HG02884 (cell line): ENCODE data around the gene MALAT1.
"Not testable (repeated sequence)": the region's sequence is repeated elsewhere in the genome, so short reads cannot be mapped to it uniquely, and the experiment has no call there.

Experiments
- ATAC-seq: cut with Tn5 transposase; IDR thresholded peaks from one replicate; pipeline ENCODE4 v1.9.1; 2021; ENCODE audit warnings: mild to moderate bottlenecking, moderate library complexity; ENCODE audit not compliant: unreplicated experiment

MALAT1 gene

GRCh38 chr11:65516135-65516968 is 17.5 kb downstream of the MALAT1 start:
- no peak for ATAC-seq

GRCh38 chr11:65518941-65519549 is 20.2 kb downstream of the MALAT1 start:
- not testable (repeated sequence) for ATAC-seq

GRCh38 chr11:65521777-65522521 is 23.1 kb downstream of the MALAT1 start:
- not testable (repeated sequence) for ATAC-seq

DNA sequence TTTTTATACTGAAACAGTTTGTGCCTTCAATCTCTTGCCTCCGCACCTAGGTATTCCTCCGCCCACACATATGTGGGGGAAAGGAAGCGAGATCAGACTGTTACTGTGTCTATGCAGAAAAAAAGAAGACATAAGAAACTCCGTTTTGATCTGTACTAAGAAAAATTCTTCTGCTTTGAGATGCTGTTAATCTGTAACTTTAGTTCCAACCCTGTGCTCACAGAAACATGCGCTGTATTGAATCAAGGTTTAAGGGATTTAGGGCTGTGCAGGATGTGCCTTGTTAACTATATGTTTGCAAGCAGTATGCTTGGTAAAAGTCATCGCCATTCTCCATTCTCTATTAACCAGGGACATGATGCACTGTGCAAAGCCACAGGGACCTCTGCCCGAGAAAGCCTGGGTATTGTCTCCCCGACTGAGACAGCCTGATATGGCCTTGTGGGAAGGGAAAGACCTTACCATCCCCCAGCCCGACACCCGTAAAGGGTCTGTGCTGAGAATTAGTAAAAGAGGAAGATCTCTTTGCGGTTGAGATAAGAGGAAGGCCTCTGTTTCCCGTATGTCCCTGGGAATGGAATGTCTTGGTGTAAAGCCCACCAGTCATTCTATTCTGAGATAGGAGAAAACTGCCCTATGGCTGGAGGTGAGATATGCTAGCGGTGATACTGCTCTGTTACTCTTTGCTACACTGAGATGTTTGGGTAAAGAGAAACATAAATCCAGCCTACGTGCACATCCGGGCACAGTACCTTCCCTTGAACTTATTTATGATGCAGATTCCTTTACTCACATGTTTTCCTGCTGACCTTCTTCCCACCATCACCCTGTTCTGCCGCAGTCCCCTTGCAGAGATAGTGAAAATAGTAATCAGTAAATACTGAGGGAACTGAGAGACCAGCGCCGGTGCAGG is 24.1 kb downstream of the MALAT1 start:
- not testable (repeated sequence) for ATAC-seq

GRCh38 chr11:65523631-65523968 is 24.8 kb downstream of the MALAT1 start:
- not testable (repeated sequence) for ATAC-seq

- no peak for ATAC-seq
Measured at GRCh38 chr11:65524014-65524740, 25.3 kb downstream of the MALAT1 start.

DNA sequence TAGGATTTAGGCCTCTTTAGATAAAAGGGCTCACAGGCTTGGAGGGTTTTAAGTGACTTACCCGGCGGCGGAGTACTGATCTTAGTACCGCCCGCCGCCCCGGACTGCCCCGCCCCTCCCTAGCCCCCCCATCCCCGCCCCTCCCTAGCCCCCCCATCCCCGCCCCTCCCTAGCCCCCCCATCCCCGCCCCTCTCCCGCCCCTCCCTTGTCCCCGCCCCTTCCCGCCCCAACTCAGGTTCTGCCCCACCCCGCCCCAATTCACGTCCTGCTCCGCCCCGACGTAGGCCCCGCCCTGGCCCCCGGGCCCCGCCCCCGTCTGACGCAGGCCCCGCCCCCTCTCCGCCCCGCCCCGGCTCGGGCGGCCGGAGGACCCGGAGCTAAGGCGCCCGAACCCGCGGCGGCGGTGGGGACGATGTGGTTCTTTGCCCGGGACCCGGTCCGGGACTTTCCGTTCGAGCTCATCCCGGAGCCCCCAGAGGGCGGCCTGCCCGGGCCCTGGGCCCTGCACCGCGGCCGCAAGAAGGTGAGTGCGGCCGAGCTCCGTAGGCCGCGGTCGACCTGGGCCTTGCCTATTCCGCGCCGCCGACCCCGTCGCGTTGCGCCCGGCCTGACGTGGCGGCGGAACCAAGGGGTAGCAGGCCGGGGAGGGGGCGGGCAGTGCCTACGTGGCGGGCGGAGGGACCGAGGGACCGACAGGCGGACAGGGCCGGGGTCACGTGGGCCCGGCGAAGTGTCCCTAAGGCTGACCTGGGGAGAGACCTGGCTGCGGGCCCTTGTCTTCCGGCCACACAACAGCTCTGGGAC is 26.1 kb downstream of the MALAT1 start, which contains the start of gene SCYL1:
SCYL1 (plus strand) TSS at position 343 of the 805 bp plus-strand sequence; CDS start at position 414, 71 bp downstream.
- no peak for ATAC-seq

- no peak for ATAC-seq
Measured at GRCh38 chr11:65525546-65526480, 27.0 kb downstream of the MALAT1 start.

GRCh38 chr11:65526744-65527143 is 27.9 kb downstream of the MALAT1 start:
- ATAC-seq = no peak

DNA sequence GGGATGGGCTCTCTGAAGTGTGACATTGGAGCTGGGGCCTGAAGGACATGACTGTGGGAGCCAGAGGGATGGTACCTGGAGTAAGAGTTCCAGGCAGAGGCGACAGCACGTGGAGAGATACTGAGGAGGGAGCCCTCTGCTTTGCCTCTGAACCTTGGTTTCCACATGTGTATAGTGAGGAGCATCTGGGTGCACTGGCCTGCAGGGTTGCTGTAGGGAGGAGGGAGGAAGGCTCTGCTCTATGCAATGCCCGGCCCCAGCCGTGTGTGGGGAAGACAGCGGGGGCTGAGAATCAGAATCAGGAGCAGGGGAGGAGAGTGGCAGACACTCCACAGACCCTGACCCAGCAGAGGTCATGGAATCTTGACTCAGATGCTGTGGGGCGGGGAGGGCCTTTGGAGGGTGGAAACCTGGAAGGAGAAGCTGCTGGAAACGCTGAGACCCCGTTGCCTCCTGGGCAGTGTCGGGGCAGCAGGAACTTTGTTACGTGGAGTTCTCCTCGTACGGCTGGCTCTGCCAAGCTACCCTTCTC is 30.0 kb downstream of the MALAT1 start:
- no peak for ATAC-seq

DNA sequence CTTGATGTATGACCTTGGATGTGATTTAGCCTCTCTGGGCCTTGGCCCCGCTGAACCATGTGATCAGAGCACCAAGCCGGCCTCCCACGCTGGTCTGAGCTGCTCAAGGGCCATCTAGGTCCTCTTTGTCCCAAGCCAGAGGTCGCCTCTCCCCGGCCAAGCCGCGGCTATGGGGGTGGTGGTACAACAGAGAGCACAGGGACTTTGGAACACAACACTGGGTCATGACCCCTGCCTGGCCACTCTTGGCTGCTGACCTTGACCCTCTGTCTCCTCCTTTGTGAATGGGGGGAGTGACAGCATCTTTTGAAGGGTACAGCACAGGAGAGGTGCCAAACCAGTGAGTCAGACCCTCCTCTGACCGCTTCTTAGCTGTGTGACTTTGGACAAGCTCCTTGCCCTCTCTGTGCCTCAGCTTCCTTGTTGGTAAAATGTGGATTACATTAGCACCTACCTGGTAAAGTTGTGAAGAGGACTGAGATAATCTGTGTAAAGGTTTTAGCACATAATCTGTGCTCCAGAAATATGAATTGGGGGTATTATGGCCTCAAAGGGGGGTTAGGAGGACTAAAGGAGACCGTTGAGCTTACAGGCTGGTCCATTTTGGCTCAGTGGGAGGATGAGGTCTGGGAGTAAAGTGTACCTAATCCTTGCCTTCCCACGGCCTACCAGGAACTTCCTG is 30.8 kb downstream of the MALAT1 start:
- no peak for ATAC-seq

DNA sequence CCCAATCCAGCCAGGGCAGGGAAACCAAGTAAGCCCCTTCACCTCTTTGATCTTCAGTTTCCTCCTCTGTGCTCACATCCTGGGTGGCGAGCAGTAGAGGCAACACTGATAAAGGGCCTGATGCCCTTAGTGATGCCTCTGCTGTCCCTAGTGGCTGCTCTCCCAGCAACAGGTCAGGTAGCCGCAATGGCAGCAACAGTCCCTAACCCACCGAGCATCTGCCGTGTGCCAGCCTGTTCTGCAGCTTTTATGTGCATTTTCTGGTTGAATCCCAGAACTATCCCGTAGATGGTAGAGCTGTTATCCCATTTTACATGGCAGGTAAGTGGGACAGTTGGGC is 31.3 kb downstream of the MALAT1 start:
- ATAC-seq = no peak

DNA sequence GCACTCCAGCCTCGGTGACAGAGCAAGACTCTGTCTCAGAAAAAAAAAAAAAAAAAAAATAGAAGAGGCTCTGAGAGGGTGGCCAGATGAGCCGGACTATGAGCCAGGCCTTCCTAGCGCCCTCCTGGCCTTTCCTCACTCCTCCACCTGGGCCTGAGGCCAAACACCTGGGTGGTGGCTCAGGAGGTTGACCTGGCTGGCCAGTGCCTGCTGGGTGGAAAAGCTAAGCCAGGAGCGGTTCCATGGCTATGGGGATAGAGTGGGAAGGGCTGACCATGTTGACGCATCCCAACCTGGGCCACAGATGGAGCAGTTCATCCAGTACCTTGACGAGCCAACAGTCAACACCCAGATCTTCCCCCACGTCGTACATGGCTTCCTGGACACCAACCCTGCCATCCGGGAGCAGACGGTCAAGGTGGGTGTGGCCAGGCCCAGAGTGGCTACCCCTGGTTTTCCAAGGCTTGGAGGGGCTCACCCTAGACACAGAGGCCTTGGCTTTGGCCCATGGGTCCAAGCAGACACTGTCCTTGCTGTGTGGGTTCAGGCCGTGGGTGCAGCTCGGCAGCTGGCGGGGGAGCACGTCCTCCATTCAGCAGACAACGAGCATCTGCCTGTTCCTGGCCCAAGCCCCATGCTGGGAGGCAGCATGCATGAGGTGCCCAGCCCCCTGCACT is 33.7 kb downstream of the MALAT1 start:
- no peak for ATAC-seq

DNA sequence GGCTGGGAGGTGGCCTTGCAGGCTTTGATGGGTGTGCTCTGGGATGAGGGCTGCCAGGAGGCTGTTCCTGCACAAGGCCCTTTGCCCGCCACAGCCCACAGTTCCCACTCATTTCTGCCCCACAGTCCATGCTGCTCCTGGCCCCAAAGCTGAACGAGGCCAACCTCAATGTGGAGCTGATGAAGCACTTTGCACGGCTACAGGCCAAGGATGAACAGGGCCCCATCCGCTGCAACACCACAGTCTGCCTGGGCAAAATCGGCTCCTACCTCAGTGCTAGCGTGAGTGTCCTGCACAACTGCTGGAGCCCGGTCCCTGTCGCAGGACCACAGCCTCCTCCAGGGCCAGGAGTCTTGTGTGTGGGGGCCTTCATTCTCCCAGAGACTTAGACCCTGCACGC is 36.3 kb downstream of the MALAT1 start:
- ATAC-seq = no peak

DNA sequence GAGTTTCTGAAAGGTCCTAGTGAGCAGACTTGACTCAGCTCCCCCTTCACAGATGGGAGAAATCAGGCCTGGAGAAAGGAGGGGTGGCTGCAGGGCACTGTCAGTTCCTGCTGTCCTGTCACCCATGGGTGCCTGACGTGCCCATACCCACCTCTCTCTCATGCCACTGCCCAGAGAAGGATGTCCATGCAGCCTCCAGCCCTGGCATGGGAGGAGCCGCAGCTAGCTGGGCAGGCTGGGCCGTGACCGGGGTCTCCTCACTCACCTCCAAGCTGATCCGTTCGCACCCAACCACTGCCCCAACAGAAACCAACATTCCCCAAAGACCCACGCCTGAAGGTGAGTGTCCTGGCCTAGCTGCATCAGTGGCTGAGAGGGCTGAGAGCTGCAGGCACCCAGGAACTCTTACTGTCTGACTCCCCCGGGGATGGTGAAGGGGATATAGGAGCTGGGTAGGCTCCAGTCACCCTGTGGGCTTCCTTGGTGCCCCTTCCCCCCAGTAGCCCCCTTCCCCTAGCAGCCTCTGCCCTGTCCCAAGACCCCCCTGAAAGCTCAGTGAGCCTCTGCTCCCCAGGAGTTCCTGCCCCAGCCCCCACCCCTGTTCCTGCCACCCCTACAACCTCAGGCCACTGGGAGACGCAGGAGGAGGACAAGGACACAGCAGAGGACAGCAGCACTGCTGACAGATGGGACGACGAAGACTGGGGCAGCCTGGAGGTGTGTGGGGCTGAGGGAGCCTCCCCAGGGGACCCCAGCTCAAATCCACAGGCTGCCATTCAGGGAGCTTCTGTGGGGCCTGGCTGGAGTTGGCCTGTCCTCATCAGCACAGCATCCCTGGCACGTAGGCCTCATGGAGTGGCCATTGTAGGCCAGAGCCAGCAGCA is 37.8 kb downstream of the MALAT1 start:
- ATAC-seq = no peak

- no peak for ATAC-seq
Measured at GRCh38 chr11:65537296-65537597, 38.4 kb downstream of the MALAT1 start.
